ENCODE results near the gene COASY. TPM values are rescaled to one million over a fixed set of nuclear protein-coding genes. Genes with fewer than 3 reads are reported as not detected.

Gene COASY
- total and polyA plus RNA-seq, 11 donors = 24.3 to 59.1 (median 34.4) TPM

- Histone ChIP-seq H3K36me3 (peaks cover 0 to 38% (median 12%) of the 10 kb centered on the region in 9 donors), H3K4me1 (peaks cover 23 to 88% (median 75%) of the 10 kb centered on the region in 12 donors), H3K9me3 (no peaks in the 10 kb centered on the region), H3K4me3 (peak overlapping the region in 3 of 12 donors; percentile 3 to 15 (median 13)), H3K27me3 (no peaks in the 10 kb centered on the region), H3K27ac (peak overlapping the region; percentile 84 to 97 (median 92))
- ATAC-seq (peak in 1 of 4 donors; percentile 1), DNase-seq (peak in 2 of 5 donors; percentile 25 to 53)
- 31 to 50% (median 40%) methylated on average over 9 of the region's 9 CpGs for WGBS, 4 donors
- intact Hi-C loops (cut with DNase I) = loop anchor here in 4 of 10 donors (5.0 to 10.0 kb wide), 3 partner anchors 96 to 208 kb away; partner anchors contain the start of gene CAVIN1 (in 4 of the 4)
- TF ChIP-seq, protein P1, sequence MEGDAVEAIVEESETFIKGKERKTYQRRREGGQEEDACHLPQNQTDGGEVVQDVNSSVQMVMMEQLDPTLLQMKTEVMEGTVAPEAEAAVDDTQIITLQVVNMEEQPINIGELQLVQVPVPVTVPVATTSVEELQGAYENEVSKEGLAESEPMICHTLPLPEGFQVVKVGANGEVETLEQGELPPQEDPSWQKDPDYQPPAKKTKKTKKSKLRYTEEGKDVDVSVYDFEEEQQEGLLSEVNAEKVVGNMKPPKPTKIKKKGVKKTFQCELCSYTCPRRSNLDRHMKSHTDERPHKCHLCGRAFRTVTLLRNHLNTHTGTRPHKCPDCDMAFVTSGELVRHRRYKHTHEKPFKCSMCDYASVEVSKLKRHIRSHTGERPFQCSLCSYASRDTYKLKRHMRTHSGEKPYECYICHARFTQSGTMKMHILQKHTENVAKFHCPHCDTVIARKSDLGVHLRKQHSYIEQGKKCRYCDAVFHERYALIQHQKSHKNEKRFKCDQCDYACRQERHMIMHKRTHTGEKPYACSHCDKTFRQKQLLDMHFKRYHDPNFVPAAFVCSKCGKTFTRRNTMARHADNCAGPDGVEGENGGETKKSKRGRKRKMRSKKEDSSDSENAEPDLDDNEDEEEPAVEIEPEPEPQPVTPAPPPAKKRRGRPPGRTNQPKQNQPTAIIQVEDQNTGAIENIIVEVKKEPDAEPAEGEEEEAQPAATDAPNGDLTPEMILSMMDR (IDR thresholded peaks at IDR 0.05) = peak in 6 of 12 donors; percentile 14 to 42 (median 33)
- TF ChIP-seq POLR2A (IDR thresholded peaks at IDR 0.05) = no peak
Observed at GRCh38 chr17:42520540-42520951, 41.4 kb upstream of the COASY start.

- DNase-seq = no peak
- TF ChIP-seq POLR2A (IDR thresholded peaks at IDR 0.05) = no peak
- TF ChIP-seq, protein P1 (IDR thresholded peaks at IDR 0.05) = no peak
- 53 to 65% (median 61%) methylated on average over 8 of the region's 8 CpGs for WGBS, 4 donors
- H3K4me1 ChIP-seq = peaks cover 23 to 91% (median 77%) of the 10 kb centered on the region in 12 donors
- peaks cover 0 to 33% (median 8%) of the 10 kb centered on the region in 9 donors for H3K36me3 ChIP-seq
- no peak for ATAC-seq
- H3K27ac ChIP-seq = peak overlapping the region; percentile 84 to 97 (median 92)
- H3K4me3 ChIP-seq = peak overlapping the region in 2 of 12 donors; percentile 13 to 15
- H3K9me3 ChIP-seq = no peaks in the 10 kb centered on the region
- intact Hi-C loops (cut with DNase I) = loop anchor here in 4 of 10 donors (5.0 to 10.0 kb wide), 3 partner anchors 96 to 209 kb away; partner anchors contain the start of gene CAVIN1 (in 4 of the 4)
- no peaks in the 10 kb centered on the region for H3K27me3 ChIP-seq
Observed at GRCh38 chr17:42521036-42521435, 40.9 kb upstream of the COASY start.

DNA sequence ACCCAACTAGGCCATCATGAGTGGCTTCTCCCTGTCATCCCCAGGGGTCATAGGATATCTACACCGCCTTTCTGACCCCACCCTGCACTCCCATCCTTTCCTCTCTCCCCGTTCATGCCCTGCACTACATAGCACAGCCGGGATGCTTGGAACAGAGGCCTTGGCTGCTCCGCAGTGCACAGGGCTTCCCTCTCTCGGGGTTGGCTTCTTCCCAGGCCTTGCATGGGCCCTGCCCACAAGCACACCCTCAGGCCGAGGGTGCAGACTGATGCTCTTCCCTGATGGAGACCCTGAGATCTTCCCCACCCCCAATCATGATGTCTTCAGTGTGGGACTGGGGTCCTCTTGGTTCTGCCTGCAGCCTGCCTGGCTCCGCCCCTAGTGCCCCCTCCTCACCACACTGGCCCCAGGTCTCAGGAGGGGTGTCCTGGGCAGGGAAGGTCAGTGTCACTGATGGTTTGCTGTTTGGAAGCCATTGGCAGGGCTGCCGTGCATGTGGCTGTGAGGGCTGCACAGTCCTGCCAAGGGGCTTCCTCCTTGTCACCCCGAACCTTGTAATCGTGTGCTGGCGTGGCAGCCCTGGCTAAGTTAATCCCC is 40.2 kb upstream of the COASY start:
- no peaks in the 10 kb centered on the region for H3K9me3 ChIP-seq
- H3K27ac ChIP-seq = peak overlapping the region; percentile 84 to 97 (median 92)
- peaks cover 23 to 91% (median 77%) of the 10 kb centered on the region in 12 donors for H3K4me1 ChIP-seq
- H3K36me3 ChIP-seq = peaks cover 0 to 30% (median 2%) of the 10 kb centered on the region in 9 donors
- 48 to 66% (median 56%) methylated on average over 7 to 11 of the region's 11 CpGs for WGBS, 4 donors
- TF ChIP-seq, protein P1 (IDR thresholded peaks at IDR 0.05) = no peak
- ATAC-seq = no peak
- intact Hi-C loops (cut with DNase I) = loop anchor here in 4 of 10 donors (2.0 to 10.0 kb wide), 4 partner anchors 97 to 209 kb away; partner anchors contain the start of gene CAVIN1 (in 4 of the 4)
- no peaks in the 10 kb centered on the region for H3K27me3 ChIP-seq
- no peak for DNase-seq
- H3K4me3 ChIP-seq = no peak overlapping the region

DNA sequence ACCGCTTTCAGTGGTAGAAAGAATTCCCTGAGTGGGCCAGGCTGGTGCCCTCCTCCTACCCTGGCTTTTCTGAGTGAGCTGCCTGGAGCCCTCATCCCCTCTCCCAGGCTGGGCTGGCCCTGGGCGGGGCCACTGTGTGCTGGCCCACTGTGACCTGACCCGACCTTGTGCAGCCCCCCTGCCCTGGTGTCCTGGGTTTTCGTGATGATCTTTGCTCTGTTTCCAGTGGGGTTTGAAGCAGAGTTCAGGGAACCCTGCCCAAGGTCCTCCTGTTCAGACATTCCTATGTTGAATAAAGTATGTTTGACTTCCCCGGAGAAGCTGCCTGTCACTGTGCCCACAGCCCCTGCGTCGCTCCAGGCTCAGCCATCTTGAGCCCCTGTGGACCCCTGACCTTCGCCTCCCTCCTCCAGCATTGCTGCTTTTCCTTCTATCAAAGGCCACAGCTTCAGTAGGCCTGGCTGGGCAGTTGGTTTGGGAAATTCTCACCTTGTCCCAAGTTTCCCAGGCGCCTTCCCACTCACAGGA is 39.6 kb upstream of the COASY start:
- H3K27me3 ChIP-seq = no peaks in the 10 kb centered on the region
- no peak for ATAC-seq
- DNase-seq = no peak
- H3K9me3 ChIP-seq = no peaks in the 10 kb centered on the region
- WGBS, 4 donors = 63 to 81% (median 71%) methylated on average over 6 to 9 of the region's 9 CpGs
- H3K36me3 ChIP-seq = peaks cover 0 to 30% (median 0%) of the 10 kb centered on the region in 9 donors
- peak overlapping the region in 11 of 12 donors; percentile 84 to 97 (median 91) for H3K27ac ChIP-seq
- H3K4me1 ChIP-seq = peaks cover 19 to 90% (median 77%) of the 10 kb centered on the region in 12 donors
- TF ChIP-seq POLR2A (IDR thresholded peaks at IDR 0.05) = no peak
- TF ChIP-seq, protein P1 (IDR thresholded peaks at IDR 0.05) = no peak
- H3K4me3 ChIP-seq = no peak overlapping the region
- intact Hi-C loops (cut with DNase I) = loop anchor here in 4 of 10 donors (2.0 to 10.0 kb wide), 4 partner anchors 98 to 210 kb away; partner anchors contain the start of gene CAVIN1 (in 4 of the 4)
